NCI-H1105 (cell line): ENCODE measurements around the gene ORC3.
"Not testable (repeated sequence)": the region's sequence is repeated elsewhere in the genome, so short reads cannot be mapped to it uniquely, and the experiment has no call there.

Experiments
- DNase-seq: peaks from one replicate; lab custom pipeline; 2025; lab: John Stamatoyannopoulos, UW

The ORC3 gene

GRCh38 chr6:87600576-87600975, 10.6 kb downstream of the ORC3 start:
- DNase-seq: no peak

GRCh38 chr6:87606199-87606598, 16.3 kb downstream of the ORC3 start:
- DNase-seq: no peak

GRCh38 chr6:87608802-87609201, 18.9 kb downstream of the ORC3 start:
- DNase-seq: no peak

- not testable (repeated sequence) for DNase-seq
Observed at GRCh38 chr6:87613018-87613417, 23.1 kb downstream of the ORC3 start.

GRCh38 chr6:87617405-87617804, 27.5 kb downstream of the ORC3 start:
- no peak for DNase-seq

- no peak for DNase-seq
Observed at GRCh38 chr6:87618531-87618930, 28.6 kb downstream of the ORC3 start.

GRCh38 chr6:87623248-87623647, 33.3 kb downstream of the ORC3 start:
- no peak for DNase-seq

- DNase-seq: no peak
Observed at GRCh38 chr6:87628424-87628823, 38.5 kb downstream of the ORC3 start.

GRCh38 chr6:87628881-87629280, 38.9 kb downstream of the ORC3 start:
- no peak for DNase-seq

GRCh38 chr6:87630746-87631145, 40.8 kb downstream of the ORC3 start:
- DNase-seq: no peak

- no peak for DNase-seq
Observed at GRCh38 chr6:87633851-87634250, 43.9 kb downstream of the ORC3 start.

- no peak for DNase-seq
Observed at GRCh38 chr6:87636315-87636714, 46.4 kb downstream of the ORC3 start.

GRCh38 chr6:87637106-87637505, 47.2 kb downstream of the ORC3 start:
- DNase-seq: no peak

- DNase-seq: no peak
Observed at GRCh38 chr6:87639373-87639772, 49.4 kb downstream of the ORC3 start.

GRCh38 chr6:87641065-87641692, 51.2 kb downstream of the ORC3 start:
- DNase-seq: no peak

- DNase-seq: no peak
Observed at GRCh38 chr6:87645080-87645479, 55.1 kb downstream of the ORC3 start.

- DNase-seq: no peak
Observed at GRCh38 chr6:87653074-87653962, 63.4 kb downstream of the ORC3 start.

- no peak for DNase-seq
Observed at GRCh38 chr6:87654122-87654521, 64.2 kb downstream of the ORC3 start.

GRCh38 chr6:87654875-87655454, 65.0 kb downstream of the ORC3 start:
- DNase-seq: no peak

- DNase-seq: no peak
Observed at GRCh38 chr6:87655824-87656223, 65.9 kb downstream of the ORC3 start.

- DNase-seq: no peak
Observed at GRCh38 chr6:87656857-87657256, 66.9 kb downstream of the ORC3 start.

- no peak for DNase-seq
Observed at GRCh38 chr6:87658516-87658915, 68.6 kb downstream of the ORC3 start.

- no peak for DNase-seq
Observed at GRCh38 chr6:87660226-87660911, 70.4 kb downstream of the ORC3 start.
